MCF 10A (cell line): ENCODE results near the gene ACSL3. TPM values are rescaled to one million over a fixed set of nuclear protein-coding genes. Genes with fewer than 3 reads are reported as not detected.

ENCODE experiments used
- BruUV-seq: library from RNA; stranded (reverse); fragments of 400-500 nt; replicated peaks from 2 replicates; lab custom pipeline; 2021; lab: Mats Ljungman, UMichigan
- CTCF ChIA-PET: fragments of 300-600 bp; sonication (Branson Sonifier 250); formaldehyde crosslinking; extraction: SDS; loops from one replicate; lab custom pipeline; 2021; ENCODE audit warnings: antibody characterized with exemption, inconsistent platforms; lab: Yijun Ruan, JAX
- POLR2A ChIA-PET: fragments of 300-600, 350-650 bp; sonication (Branson Sonifier 250); formaldehyde crosslinking; extraction: SDS; loops from one replicate; lab custom pipeline; 2020; ENCODE audit warnings: antibody characterized with exemption, inconsistent platforms; lab: Yijun Ruan, JAX
- DNase-seq: peaks from one replicate; pipeline ENCODE4 v3.0.0-alpha.2; 2018; ENCODE audit not compliant: unreplicated experiment
- H3K27ac Mint-ChIP-seq: one replicate; pipeline ENCODE4 v1.8.0; 2022; ENCODE audit warnings: mild to moderate bottlenecking, low read depth, mixed read lengths; ENCODE audit not compliant: unreplicated experiment
- H3K27me3 Mint-ChIP-seq: one replicate; pipeline ENCODE4 v1.8.0; 2022; ENCODE audit warnings: mixed read lengths; ENCODE audit not compliant: insufficient read depth, unreplicated experiment
- H3K36me3 Mint-ChIP-seq: one replicate; pipeline ENCODE4 v1.8.0; 2022; ENCODE audit warnings: mild to moderate bottlenecking, moderate library complexity, mixed read lengths; ENCODE audit not compliant: insufficient read depth, unreplicated experiment
- H3K4me1 Mint-ChIP-seq: one replicate; pipeline ENCODE4 v1.8.0; 2022; ENCODE audit warnings: mixed read lengths; ENCODE audit not compliant: insufficient read depth, unreplicated experiment
- H3K4me3 Mint-ChIP-seq: one replicate; pipeline ENCODE4 v1.8.0; 2022; ENCODE audit warnings: mild to moderate bottlenecking, moderate library complexity, mixed read lengths; ENCODE audit not compliant: unreplicated experiment
- H3K9me3 Mint-ChIP-seq: one replicate; pipeline ENCODE4 v1.8.0; 2022; ENCODE audit warnings: mixed read lengths; ENCODE audit not compliant: unreplicated experiment
- CTCF ChIP-seq: fragments of 200-600 bp; IDR thresholded peaks from one replicate; pipeline ENCODE4 v1.8.0; 2022; ENCODE audit warnings: antibody characterized with exemption, mild to moderate bottlenecking; ENCODE audit not compliant: unreplicated experiment
- intact Hi-C: fragments of 100-400 bp; cut with micrococcal nuclease; formaldehyde crosslinking; loops from 2 replicates; pipeline ENCODE4 v1.14.1; 2022
- total RNA-seq: library from RNA; stranded (reverse); gene quantifications from 2 replicates; pipeline ENCODE4 v1.2.3, GENCODE V29; 2022

The ACSL3 gene
- total RNA-seq, 1 experiment from 2014 or later, result 183 TPM

GRCh38 chr2:222912117-222912516 lies 51.3 kb downstream of the ACSL3 start:
- H3K27me3 Mint-ChIP-seq, result no peaks in the 10 kb centered on the region
- no peak for TF ChIP-seq CTCF
- DNase-seq, result peak; percentile 27
- no peaks in the 10 kb centered on the region for H3K9me3 Mint-ChIP-seq
- no peak overlapping the region for H3K4me3 Mint-ChIP-seq
- intact Hi-C loops, result no loop called here
- POLR2A ChIA-PET, result interaction anchor here (1.0 to 2.7 kb wide), 6 partner anchors 13 to 53 kb away, joined by 3 to 6 read pairs (median 4); no protein-coding TSS in a partner anchor
- no TSS peak for BruUV-seq
- H3K36me3 Mint-ChIP-seq, result peaks cover 77% of the 10 kb centered on the region
- peaks cover 34% of the 10 kb centered on the region for H3K4me1 Mint-ChIP-seq
- no peak overlapping the region for H3K27ac Mint-ChIP-seq
- CTCF ChIA-PET, result interaction anchor here (0.9 to 2.2 kb wide), 6 partner anchors 10 to 221 kb away, joined by 3 to 9 read pairs (median 5); no protein-coding TSS in a partner anchor

- DNase-seq, result no peak
- Mint-ChIP-seq H3K4me1 (peaks cover 31% of the 10 kb centered on the region), H3K27me3 (no peaks in the 10 kb centered on the region), H3K9me3 (no peaks in the 10 kb centered on the region), H3K27ac (no peak overlapping the region), H3K36me3 (peaks cover 77% of the 10 kb centered on the region), H3K4me3 (no peak overlapping the region)
- intact Hi-C loops, result no loop called here
- ChIA-PET CTCF (interaction anchor here (0.7 to 2.2 kb wide), 6 partner anchors 10 to 224 kb away, joined by 3 to 9 read pairs (median 5); no protein-coding TSS in a partner anchor), POLR2A (interaction anchor here (1.0 to 2.7 kb wide), 6 partner anchors 12 to 53 kb away, joined by 3 to 6 read pairs (median 4); no protein-coding TSS in a partner anchor)
- BruUV-seq, result no TSS peak
- no peak for TF ChIP-seq CTCF
Measured at GRCh38 chr2:222912776-222913175, 51.9 kb downstream of the ACSL3 start.

GRCh38 chr2:222915092-222915957 lies 54.5 kb downstream of the ACSL3 start:
- ChIA-PET CTCF (interaction anchor here (0.5 to 2.3 kb wide), 23 partner anchors 8 to 1449 kb away, joined by 3 to 13 read pairs (median 4); partner anchors contain the start of gene ACSL3), POLR2A (interaction anchor here (0.9 to 1.3 kb wide), 3 partner anchors 52 to 80 kb away, joined by 3 to 6 read pairs (median 4); no protein-coding TSS in a partner anchor)
- H3K27ac Mint-ChIP-seq, result no peak overlapping the region
- no peak for DNase-seq
- peaks cover 72% of the 10 kb centered on the region for H3K36me3 Mint-ChIP-seq
- no peaks in the 10 kb centered on the region for H3K9me3 Mint-ChIP-seq
- no peak overlapping the region for H3K4me3 Mint-ChIP-seq
- H3K4me1 Mint-ChIP-seq, result peaks cover 31% of the 10 kb centered on the region
- BruUV-seq, result no TSS peak
- no peaks in the 10 kb centered on the region for H3K27me3 Mint-ChIP-seq
- peak; percentile 36 for TF ChIP-seq CTCF
- intact Hi-C loops, result no loop called here
